ENCODE data around the gene ANKMY1. TPM values are rescaled to one million over a fixed set of nuclear protein-coding genes. Genes with fewer than 3 reads are reported as not detected.
A peak's percentile ranks its signal among the peaks of the same experiment; 100 is the strongest.
"Not testable (repeated sequence)": the region's sequence is repeated elsewhere in the genome, so short reads cannot be mapped to it uniquely, and the experiment has no call there.

ANKMY1 gene
- total and polyA plus RNA-seq, 5 donors from 2014 or later = 3.8 to 37.2 (median 9.6) TPM

- Histone ChIP-seq H3K27me3 (ENCODE audit: control insufficient read depth, insufficient read depth, low read length) (no peaks in the 10 kb centered on the region), H3K4me1 (ENCODE audit: control insufficient read depth, insufficient read depth, low read length, poor library complexity, severe bottlenecking) (no peaks in the 10 kb centered on the region), H3K27ac (ENCODE audit: insufficient read depth, low read length, poor library complexity, severe bottlenecking) (no peak overlapping the region), H3K4me3 (ENCODE audit: low read depth, low read length) (no peak overlapping the region), H3K36me3 (ENCODE audit: control insufficient read depth, insufficient read depth, low read length) (peaks cover 12% of the 10 kb centered on the region), H3K9me3 (ENCODE audit: control insufficient read depth in 2 of 2, low read length in 2 of 2) (no peaks in the 10 kb centered on the region)
- DNase-seq (no peak), ATAC-seq (ENCODE audit: low read depth in 2 of 2) (no peak)
- peaks cover 21% of the 10 kb centered on the region for H3K36me3 Mint-ChIP-seq
- no peak overlapping the region for H3K4me3 Mint-ChIP-seq
- H3K4me1 Mint-ChIP-seq = no peaks in the 10 kb centered on the region
- no peaks in the 10 kb centered on the region for H3K27me3 Mint-ChIP-seq
- no peak overlapping the region for H3K27ac Mint-ChIP-seq
- peaks cover 0 to 2% (median 0%) of the 10 kb centered on the region in 7 donors for H3K9me3 Mint-ChIP-seq
Observed at GRCh38 chr2:240502059-240502429, 55.7 kb downstream of the ANKMY1 start.

DNA sequence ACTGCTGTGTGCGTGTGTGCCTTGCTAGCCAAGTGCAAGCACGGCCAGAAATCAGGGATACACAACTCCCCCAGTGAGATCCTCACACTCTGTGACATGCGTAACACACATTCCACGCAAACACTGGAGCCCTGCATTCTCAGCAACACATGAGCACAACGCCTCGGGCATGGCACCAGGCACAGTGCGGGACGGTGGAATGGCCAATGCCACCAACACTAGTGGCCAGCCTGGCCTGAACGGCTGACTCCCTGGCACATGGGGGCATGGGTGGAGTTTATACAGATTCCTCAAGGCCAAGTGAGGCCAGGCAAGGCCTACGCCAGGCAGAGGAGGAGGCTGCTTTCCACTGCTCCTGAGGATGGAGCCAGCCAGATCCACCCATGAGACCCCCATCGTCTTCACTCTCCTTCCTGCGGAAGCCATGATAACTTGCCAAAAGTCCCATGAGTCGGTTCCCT, 56.2 kb downstream of the ANKMY1 start:
- Histone ChIP-seq H3K27me3 (ENCODE audit: control insufficient read depth, insufficient read depth, low read length) (no peaks in the 10 kb centered on the region), H3K4me3 (ENCODE audit: low read depth, low read length) (no peak overlapping the region), H3K27ac (ENCODE audit: insufficient read depth, low read length, poor library complexity, severe bottlenecking) (no peak overlapping the region), H3K4me1 (ENCODE audit: control insufficient read depth, insufficient read depth, low read length, poor library complexity, severe bottlenecking) (no peaks in the 10 kb centered on the region), H3K9me3 (ENCODE audit: control insufficient read depth in 2 of 2, low read length in 2 of 2) (no peaks in the 10 kb centered on the region), H3K36me3 (ENCODE audit: control insufficient read depth, insufficient read depth, low read length) (peaks cover 12% of the 10 kb centered on the region)
- Mint-ChIP-seq H3K9me3 (peaks cover 0 to 2% (median 0%) of the 10 kb centered on the region in 7 donors), H3K36me3 (peaks cover 24% of the 10 kb centered on the region), H3K4me3 (no peak overlapping the region), H3K4me1 (no peaks in the 10 kb centered on the region), H3K27ac (no peak overlapping the region), H3K27me3 (no peaks in the 10 kb centered on the region)
- no peak for ATAC-seq (ENCODE audit: low read depth in 2 of 2)
- no peak for DNase-seq

- Mint-ChIP-seq H3K27me3 (no peaks in the 10 kb centered on the region), H3K27ac (no peak overlapping the region)
- DNase-seq = no peak
Observed at GRCh38 chr2:240500561-240501423, 57.0 kb downstream of the ANKMY1 start.

GRCh38 chr2:240499309-240500301, 58.2 kb downstream of the ANKMY1 start:
- no peaks in the 10 kb centered on the region for H3K27me3 Mint-ChIP-seq
- H3K9me3 Mint-ChIP-seq = peaks cover 0 to 4% (median 0%) of the 10 kb centered on the region in 7 donors
- Histone ChIP-seq H3K4me3 (ENCODE audit: low read depth, low read length) (no peak overlapping the region), H3K27ac (ENCODE audit: insufficient read depth, low read length, poor library complexity, severe bottlenecking) (no peak overlapping the region), H3K9me3 (ENCODE audit: control insufficient read depth in 2 of 2, low read length in 2 of 2) (no peaks in the 10 kb centered on the region), H3K4me1 (ENCODE audit: control insufficient read depth, insufficient read depth, low read length, poor library complexity, severe bottlenecking) (no peaks in the 10 kb centered on the region), H3K27me3 (ENCODE audit: control insufficient read depth, insufficient read depth, low read length) (no peaks in the 10 kb centered on the region), H3K36me3 (ENCODE audit: control insufficient read depth, insufficient read depth, low read length) (peaks cover 12% of the 10 kb centered on the region)
- DNase-seq (no peak), ATAC-seq (ENCODE audit: low read depth in 2 of 2) (no peak)
- H3K27ac Mint-ChIP-seq = no peak overlapping the region
- peaks cover 38% of the 10 kb centered on the region for H3K36me3 Mint-ChIP-seq
- no peaks in the 10 kb centered on the region for H3K4me1 Mint-ChIP-seq
- H3K4me3 Mint-ChIP-seq = no peak overlapping the region

More at GRCh38 chr2:240500561-240501423, 57.0 kb downstream of the ANKMY1 start:
- ATAC-seq (ENCODE audit: low read depth in 2 of 2) = no peak
- Mint-ChIP-seq H3K9me3 (peaks cover 0 to 4% (median 0%) of the 10 kb centered on the region in 7 donors), H3K4me1 (no peaks in the 10 kb centered on the region), H3K4me3 (no peak overlapping the region), H3K36me3 (peaks cover 32% of the 10 kb centered on the region)
- Histone ChIP-seq H3K36me3 (ENCODE audit: control insufficient read depth, insufficient read depth, low read length) (peaks cover 12% of the 10 kb centered on the region), H3K4me3 (ENCODE audit: low read depth, low read length) (no peak overlapping the region), H3K9me3 (ENCODE audit: control insufficient read depth in 2 of 2, low read length in 2 of 2) (no peaks in the 10 kb centered on the region), H3K27ac (ENCODE audit: insufficient read depth, low read length, poor library complexity, severe bottlenecking) (no peak overlapping the region), H3K27me3 (ENCODE audit: control insufficient read depth, insufficient read depth, low read length) (no peaks in the 10 kb centered on the region), H3K4me1 (ENCODE audit: control insufficient read depth, insufficient read depth, low read length, poor library complexity, severe bottlenecking) (no peaks in the 10 kb centered on the region)

- DNase-seq = no peak
- no peaks in the 10 kb centered on the region for H3K27me3 ChIP-seq (ENCODE audit: control insufficient read depth, insufficient read depth, low read length)
- Mint-ChIP-seq H3K27me3 (no peaks in the 10 kb centered on the region), H3K4me3 (no peak overlapping the region), H3K27ac (peak overlapping the region in 1 of 3 donors; percentile 56), H3K9me3 (peaks cover 0 to 5% (median 0%) of the 10 kb centered on the region in 7 donors), H3K36me3 (peaks cover 38% of the 10 kb centered on the region), H3K4me1 (no peaks in the 10 kb centered on the region)
- no peak overlapping the region for H3K4me3 ChIP-seq (ENCODE audit: low read depth, low read length)
- H3K9me3 ChIP-seq (ENCODE audit: control insufficient read depth in 2 of 2, low read length in 2 of 2) = no peaks in the 10 kb centered on the region
- peaks cover 12% of the 10 kb centered on the region for H3K36me3 ChIP-seq (ENCODE audit: control insufficient read depth, insufficient read depth, low read length)
- H3K27ac ChIP-seq (ENCODE audit: insufficient read depth, low read length, poor library complexity, severe bottlenecking) = no peak overlapping the region
- no peak for ATAC-seq (ENCODE audit: low read depth in 2 of 2)
- no peaks in the 10 kb centered on the region for H3K4me1 ChIP-seq (ENCODE audit: control insufficient read depth, insufficient read depth, low read length, poor library complexity, severe bottlenecking)
Observed at GRCh38 chr2:240498958-240499260, 58.9 kb downstream of the ANKMY1 start.

DNA sequence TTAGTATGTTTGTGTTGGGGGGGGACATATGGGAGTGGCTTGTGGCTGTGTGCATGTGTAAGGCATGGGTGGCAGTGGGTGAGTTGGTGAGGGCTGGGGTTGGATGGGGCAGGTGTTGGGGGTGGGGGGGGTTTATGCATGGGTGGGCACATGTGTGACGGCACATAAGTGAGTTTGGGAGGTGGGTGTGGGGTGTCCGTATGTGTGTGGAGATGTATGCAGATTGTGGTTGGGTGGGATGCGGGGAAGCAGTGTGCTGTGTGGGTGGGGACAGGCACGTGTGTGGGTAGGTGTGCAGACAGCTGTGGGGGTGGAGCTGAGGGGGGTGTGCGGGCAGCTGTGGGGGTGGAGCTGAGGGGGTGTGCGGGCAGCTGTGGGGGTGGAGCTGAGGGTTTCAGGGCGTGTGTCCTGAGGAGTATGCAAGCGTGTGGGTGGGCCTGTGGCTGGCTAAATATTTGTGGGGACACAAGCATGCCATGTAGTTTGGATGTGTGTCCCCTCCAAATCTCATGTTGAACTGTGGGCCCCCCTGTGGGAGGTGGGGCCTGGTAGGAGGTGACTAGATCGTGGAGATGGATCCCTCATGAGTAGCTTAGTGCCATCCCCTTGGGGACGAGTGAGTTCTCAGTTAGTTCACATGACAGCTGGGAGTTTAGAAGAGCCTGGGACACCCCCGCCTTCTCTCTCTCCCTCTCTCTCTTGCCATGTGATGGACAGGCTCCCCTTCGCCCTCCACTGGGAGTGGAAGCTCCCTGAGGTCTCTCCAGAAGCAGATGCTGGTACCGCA, 59.4 kb downstream of the ANKMY1 start:
- Histone ChIP-seq H3K4me3 (ENCODE audit: low read depth, low read length) (no peak overlapping the region), H3K36me3 (ENCODE audit: control insufficient read depth, insufficient read depth, low read length) (peaks cover 12% of the 10 kb centered on the region), H3K27ac (ENCODE audit: insufficient read depth, low read length, poor library complexity, severe bottlenecking) (no peak overlapping the region), H3K27me3 (ENCODE audit: control insufficient read depth, insufficient read depth, low read length) (no peaks in the 10 kb centered on the region), H3K9me3 (ENCODE audit: control insufficient read depth in 2 of 2, low read length in 2 of 2) (peaks cover 0 to 2% of the 10 kb centered on the region in 2 experiments), H3K4me1 (ENCODE audit: control insufficient read depth, insufficient read depth, low read length, poor library complexity, severe bottlenecking) (no peaks in the 10 kb centered on the region)
- H3K4me3 Mint-ChIP-seq = no peak overlapping the region
- DNase-seq = no peak
- no peak overlapping the region for H3K27ac Mint-ChIP-seq
- H3K4me1 Mint-ChIP-seq = no peaks in the 10 kb centered on the region
- no peaks in the 10 kb centered on the region for H3K27me3 Mint-ChIP-seq
- H3K36me3 Mint-ChIP-seq = peaks cover 40% of the 10 kb centered on the region
- peaks cover 0 to 9% (median 0%) of the 10 kb centered on the region in 7 donors for H3K9me3 Mint-ChIP-seq
- ATAC-seq (ENCODE audit: low read depth in 2 of 2) = no peak

DNA sequence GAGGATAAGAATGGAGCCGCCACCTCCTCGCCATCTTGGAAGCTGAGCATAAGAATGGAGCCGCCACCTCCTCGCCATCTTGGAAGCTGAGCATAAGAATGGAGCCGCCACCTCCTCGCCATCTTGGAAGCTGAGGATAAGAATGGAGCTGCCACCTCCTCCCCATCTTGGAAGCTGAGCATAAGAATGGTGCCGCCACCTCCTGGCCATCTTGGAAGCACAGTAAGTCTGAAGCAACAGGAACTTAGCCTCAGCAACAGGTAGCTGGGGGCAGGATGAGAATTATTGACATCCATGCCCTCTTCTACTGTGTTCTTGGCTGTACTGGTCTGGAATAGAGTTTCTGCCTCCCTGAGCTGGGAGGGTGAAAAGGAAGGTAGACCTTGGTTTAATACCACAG, 60.7 kb downstream of the ANKMY1 start:
- not testable (repeated sequence) for H3K4me1 ChIP-seq (ENCODE audit: control insufficient read depth, insufficient read depth, low read length, poor library complexity, severe bottlenecking); H3K27ac Mint-ChIP-seq; DNase-seq; H3K9me3 ChIP-seq (ENCODE audit: control insufficient read depth in 2 of 2, low read length in 2 of 2); H3K4me1 Mint-ChIP-seq; H3K27ac ChIP-seq (ENCODE audit: insufficient read depth, low read length, poor library complexity, severe bottlenecking); H3K4me3 ChIP-seq (ENCODE audit: low read depth, low read length); ATAC-seq (ENCODE audit: low read depth in 2 of 2); H3K27me3 ChIP-seq (ENCODE audit: control insufficient read depth, insufficient read depth, low read length); H3K4me3 Mint-ChIP-seq; H3K27me3 Mint-ChIP-seq
- Mint-ChIP-seq H3K9me3 (peaks cover 0 to 11% (median 0%) of the 10 kb centered on the region in 7 donors), H3K36me3 (peaks cover 41% of the 10 kb centered on the region)
- H3K36me3 ChIP-seq (ENCODE audit: control insufficient read depth, insufficient read depth, low read length) = peaks cover 12% of the 10 kb centered on the region

All from CD4-positive, CD25-positive, alpha-beta regulatory T cell (primary cell).